K562 (cell line): ENCODE results near the gene CA6.

ENCODE experiments used
- ATF1 ChIP-seq, 2 experiments: fragments of 450-650 bp in 1 of 2; IDR thresholded peaks; 2 replicates each; pipeline ENCODE4 v1.6.1; 2016; ENCODE audit warnings: missing compliant biosample characterization in 1 of 2, missing genetic modification characterization in 1 of 2
- ESRRA ChIP-seq: fragments of 450-650 bp; IDR thresholded peaks from 2 replicates; pipeline ENCODE4 v1.6.1; 2014; ENCODE audit warnings: low read depth, mild to moderate bottlenecking, moderate library complexity, borderline replicate concordance
- KLF6 ChIP-seq: fragments of 250-450 bp; sonication (Bioruptor Pico); IDR thresholded peaks from 2 replicates; pipeline ENCODE4 v1.4.0; 2020; ENCODE audit warnings: mild to moderate bottlenecking, moderate library complexity, borderline replicate concordance
- STAG1 ChIP-seq: sonication (generic); formaldehyde crosslinking; IDR thresholded peaks from 2 replicates; pipeline ENCODE4 v1.5.0; 2020; ENCODE audit warnings: missing genetic modification reagents, borderline replicate concordance
- TGIF2 ChIP-seq: sonication (generic); formaldehyde crosslinking; IDR thresholded peaks from 2 replicates; pipeline ENCODE4 v1.8.1; 2022; ENCODE audit warnings: mild to moderate bottlenecking, missing genetic modification reagents, moderate library complexity
- ZC3H4 ChIP-seq: sonication (generic); formaldehyde crosslinking; IDR thresholded peaks from 2 replicates; pipeline ENCODE4 v1.9.0; 2021; ENCODE audit warnings: missing genetic modification reagents, borderline replicate concordance
- ZNF445 ChIP-seq: fragments of 250-450 bp; sonication (Bioruptor Pico); IDR thresholded peaks from 2 replicates; pipeline ENCODE4 v1.4.0; 2020; ENCODE audit warnings: low read depth, mild to moderate bottlenecking, moderate library complexity
- TF ChIP-seq, protein P1 (sequence below), 3 experiments: IDR thresholded peaks in 2 of 3; conservative IDR thresholded peaks in 1 of 3; 2 replicates each; pipeline ENCODE4 v1.5.1; 2011 to 2012; ENCODE audit warnings: low read length in 3 of 3, mild to moderate bottlenecking in 3 of 3, control low read depth in 2 of 3, improper control_type of control experiment in 1 of 3, inconsistent platforms in 1 of 3, low read depth in 1 of 3, mixed read lengths in 1 of 3, moderate library complexity in 1 of 3; ENCODE audit not compliant: insufficient read depth in 2 of 3
- TF ChIP-seq, protein P2 (sequence below), 2 experiments: fragments of 450-650 bp in 1 of 2; sonication (generic) in 1 of 2; formaldehyde crosslinking in 1 of 2; IDR thresholded peaks; 2 replicates each; pipeline versions ENCODE4 v1.7.1 to v1.9.0; 2016 to 2022; ENCODE audit warnings: inconsistent platforms in 1 of 2, mild to moderate bottlenecking in 1 of 2, missing genetic modification reagents in 1 of 2

DNA sequence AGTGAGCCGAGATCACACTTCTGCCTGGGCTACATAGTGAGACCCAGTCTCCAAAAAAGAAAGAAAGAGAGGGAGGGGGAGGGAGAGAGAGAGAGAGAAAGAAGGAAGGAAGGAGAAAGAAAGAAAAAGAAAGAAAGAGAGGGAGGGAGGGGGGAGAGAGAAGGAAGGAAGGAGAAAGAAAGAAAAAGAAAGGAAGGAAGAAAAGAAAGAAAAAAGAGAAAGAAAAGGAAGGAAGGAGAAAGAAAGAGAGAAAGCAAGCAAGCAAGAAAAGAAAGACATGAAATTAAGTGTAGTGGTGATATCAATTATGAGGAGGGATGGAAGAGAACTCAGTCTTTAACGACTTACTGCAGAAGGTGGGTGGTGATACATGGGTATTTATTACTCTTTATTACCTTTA, 38.5 kb downstream of the CA6 start:
- TF ChIP-seq, protein P1, sequence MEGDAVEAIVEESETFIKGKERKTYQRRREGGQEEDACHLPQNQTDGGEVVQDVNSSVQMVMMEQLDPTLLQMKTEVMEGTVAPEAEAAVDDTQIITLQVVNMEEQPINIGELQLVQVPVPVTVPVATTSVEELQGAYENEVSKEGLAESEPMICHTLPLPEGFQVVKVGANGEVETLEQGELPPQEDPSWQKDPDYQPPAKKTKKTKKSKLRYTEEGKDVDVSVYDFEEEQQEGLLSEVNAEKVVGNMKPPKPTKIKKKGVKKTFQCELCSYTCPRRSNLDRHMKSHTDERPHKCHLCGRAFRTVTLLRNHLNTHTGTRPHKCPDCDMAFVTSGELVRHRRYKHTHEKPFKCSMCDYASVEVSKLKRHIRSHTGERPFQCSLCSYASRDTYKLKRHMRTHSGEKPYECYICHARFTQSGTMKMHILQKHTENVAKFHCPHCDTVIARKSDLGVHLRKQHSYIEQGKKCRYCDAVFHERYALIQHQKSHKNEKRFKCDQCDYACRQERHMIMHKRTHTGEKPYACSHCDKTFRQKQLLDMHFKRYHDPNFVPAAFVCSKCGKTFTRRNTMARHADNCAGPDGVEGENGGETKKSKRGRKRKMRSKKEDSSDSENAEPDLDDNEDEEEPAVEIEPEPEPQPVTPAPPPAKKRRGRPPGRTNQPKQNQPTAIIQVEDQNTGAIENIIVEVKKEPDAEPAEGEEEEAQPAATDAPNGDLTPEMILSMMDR (IDR thresholded peaks at IDR 0.05 in 2 of 3, conservative IDR thresholded peaks at IDR 0.05 in 1 of 3; ENCODE audit: insufficient read depth in 2 of 3, low read depth in 1 of 3, low read length in 3 of 3), result no peak
- TF ChIP-seq STAG1 (CRISPR knock-in tag) (no peak), KLF6 (CRISPR knock-in tag) (no peak), TGIF2 (no peak), ATF1 (CRISPR knock-in tag; IDR thresholded peaks at IDR 0.05) (no peak), ATF1 (tag; IDR thresholded peaks at IDR 0.05) (no peak), ZC3H4 (CRISPR knock-in tag) (no peak), ZNF445 (CRISPR knock-in tag) (no peak), ESRRA (no peak)
- TF ChIP-seq, protein P2, sequence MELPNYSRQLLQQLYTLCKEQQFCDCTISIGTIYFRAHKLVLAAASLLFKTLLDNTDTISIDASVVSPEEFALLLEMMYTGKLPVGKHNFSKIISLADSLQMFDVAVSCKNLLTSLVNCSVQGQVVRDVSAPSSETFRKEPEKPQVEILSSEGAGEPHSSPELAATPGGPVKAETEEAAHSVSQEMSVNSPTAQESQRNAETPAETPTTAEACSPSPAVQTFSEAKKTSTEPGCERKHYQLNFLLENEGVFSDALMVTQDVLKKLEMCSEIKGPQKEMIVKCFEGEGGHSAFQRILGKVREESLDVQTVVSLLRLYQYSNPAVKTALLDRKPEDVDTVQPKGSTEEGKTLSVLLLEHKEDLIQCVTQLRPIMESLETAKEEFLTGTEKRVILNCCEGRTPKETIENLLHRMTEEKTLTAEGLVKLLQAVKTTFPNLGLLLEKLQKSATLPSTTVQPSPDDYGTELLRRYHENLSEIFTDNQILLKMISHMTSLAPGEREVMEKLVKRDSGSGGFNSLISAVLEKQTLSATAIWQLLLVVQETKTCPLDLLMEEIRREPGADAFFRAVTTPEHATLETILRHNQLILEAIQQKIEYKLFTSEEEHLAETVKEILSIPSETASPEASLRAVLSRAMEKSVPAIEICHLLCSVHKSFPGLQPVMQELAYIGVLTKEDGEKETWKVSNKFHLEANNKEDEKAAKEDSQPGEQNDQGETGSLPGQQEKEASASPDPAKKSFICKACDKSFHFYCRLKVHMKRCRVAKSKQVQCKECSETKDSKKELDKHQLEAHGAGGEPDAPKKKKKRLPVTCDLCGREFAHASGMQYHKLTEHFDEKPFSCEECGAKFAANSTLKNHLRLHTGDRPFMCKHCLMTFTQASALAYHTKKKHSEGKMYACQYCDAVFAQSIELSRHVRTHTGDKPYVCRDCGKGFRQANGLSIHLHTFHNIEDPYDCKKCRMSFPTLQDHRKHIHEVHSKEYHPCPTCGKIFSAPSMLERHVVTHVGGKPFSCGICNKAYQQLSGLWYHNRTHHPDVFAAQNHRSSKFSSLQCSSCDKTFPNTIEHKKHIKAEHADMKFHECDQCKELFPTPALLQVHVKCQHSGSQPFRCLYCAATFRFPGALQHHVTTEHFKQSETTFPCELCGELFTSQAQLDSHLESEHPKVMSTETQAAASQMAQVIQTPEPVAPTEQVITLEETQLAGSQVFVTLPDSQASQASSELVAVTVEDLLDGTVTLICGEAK (IDR thresholded peaks at IDR 0.05), result no peak
- TF ChIP-seq, protein P2 (CRISPR knock-in tag; IDR thresholded peaks at IDR 0.05), result no peak
